HL-60 (cell line): ENCODE measurements around the gene VAV2.

ENCODE experiments used
- CTCF ChIP-seq: IDR thresholded peaks from one replicate; pipeline ENCODE4 v1.5.1; 2011; ENCODE audit warnings: low read length, control low read depth, inconsistent platforms; ENCODE audit not compliant: insufficient read depth
- GABPA ChIP-seq: IDR thresholded peaks from 2 replicates; pipeline ENCODE4 v1.6.1; 2012; ENCODE audit warnings: low read depth
- POLR2AphosphoS5 ChIP-seq: IDR thresholded peaks from 2 replicates; pipeline ENCODE4 v1.6.1; 2012; ENCODE audit warnings: low read depth
- REST ChIP-seq: IDR thresholded peaks from 2 replicates; pipeline ENCODE4 v1.6.1; 2012; ENCODE audit warnings: low read depth; ENCODE audit not compliant: insufficient replicate concordance
- SPI1 ChIP-seq: IDR thresholded peaks from 2 replicates; pipeline ENCODE4 v1.6.1; 2012; ENCODE audit warnings: low read depth, mild to moderate bottlenecking, borderline replicate concordance

- TF ChIP-seq CTCF (no peak), POLR2AphosphoS5 (no peak), REST (no peak), SPI1 (no peak), GABPA (no peak)
Measured at GRCh38 chr9:133762488-133763271, 229.4 kb downstream of the VAV2 start.
